ENCODE data around the gene ID4.

GRCh38 chr6:19879663-19880062 lies 42.5 kb downstream of the ID4 start:
- TF ChIP-seq POLR2A (IDR thresholded peaks at IDR 0.05; ENCODE audit: low read depth, low read length) (no peak), POLR2AphosphoS5 (IDR thresholded peaks at IDR 0.05; ENCODE audit: low read depth, low read length) (no peak)
